DND-41 (cell line): ENCODE measurements around the gene ARHGAP25.

ENCODE experiments used
- ATAC-seq: fragments of 200-7000 bp; cut with Tn5 transposase; 3 replicates; pipeline ENCODE4 v1.9.1; 2021; ENCODE audit warnings: low read depth; ENCODE audit not compliant: insufficient read depth
- DNase-seq: peaks from one replicate; pipeline ENCODE4 v3.0.0-alpha.2; 2020
- H2AFZ ChIP-seq: 2 replicates; pipeline ENCODE4 v1.6.0; 2012; ENCODE audit warnings: low read depth, low read length
- H3K27ac ChIP-seq: 2 replicates; pipeline ENCODE4 v1.5.1; 2012; ENCODE audit warnings: low read length, inconsistent platforms
- H3K27me3 ChIP-seq: fragments of 200-600 bp; sonication (generic); 2 replicates; pipeline ENCODE4 v1.6.0; 2012; ENCODE audit warnings: low read length, mild to moderate bottlenecking, inconsistent platforms; ENCODE audit not compliant: insufficient read depth, poor library complexity
- H3K36me3 ChIP-seq: 2 replicates; pipeline ENCODE4 v1.5.1; 2012; ENCODE audit warnings: low read length, inconsistent platforms; ENCODE audit not compliant: insufficient read depth
- H3K4me1 ChIP-seq: 2 replicates; pipeline ENCODE4 v1.5.1; 2012; ENCODE audit warnings: mild to moderate bottlenecking, low read length; ENCODE audit not compliant: insufficient read depth
- H3K4me2 ChIP-seq: 2 replicates; pipeline ENCODE4 v1.6.0; 2012; ENCODE audit warnings: mild to moderate bottlenecking, moderate library complexity, low read length, inconsistent platforms; ENCODE audit not compliant: insufficient read depth
- H3K4me3 ChIP-seq, 2 experiments: fragments of 200-600 bp in 1 of 2; shearing (Covaris generic) in 1 of 2; 2 replicates each; pipeline ENCODE4 v1.5.1; 2012 to 2016; ENCODE audit warnings: inconsistent platforms in 2 of 2, low read length in 2 of 2, mild to moderate bottlenecking in 2 of 2, low read depth in 1 of 2, moderate library complexity in 1 of 2
- H3K79me2 ChIP-seq: 2 replicates; pipeline ENCODE4 v1.6.0; 2012; ENCODE audit warnings: low read length, inconsistent platforms; ENCODE audit not compliant: insufficient read depth
- H3K9ac ChIP-seq: 2 replicates; pipeline ENCODE4 v1.6.0; 2012; ENCODE audit warnings: low read depth, mild to moderate bottlenecking, inconsistent platforms, low read length, moderate library complexity
- H3K9me3 ChIP-seq: 2 replicates; pipeline ENCODE4 v1.5.1; 2012; ENCODE audit warnings: low read length, moderate library complexity, mild to moderate bottlenecking, inconsistent platforms; ENCODE audit not compliant: insufficient read depth, severe bottlenecking
- H4K20me1 ChIP-seq: 2 replicates; pipeline ENCODE4 v1.6.0; 2012; ENCODE audit warnings: low read length; ENCODE audit not compliant: insufficient read depth
- CTCF ChIP-seq: IDR thresholded peaks from 2 replicates; pipeline ENCODE4 v1.5.1; 2012; ENCODE audit warnings: borderline replicate concordance, low read length, moderate library complexity, mild to moderate bottlenecking; ENCODE audit not compliant: poor library complexity, severe bottlenecking; ENCODE audit errors: extremely low read depth
- EZH2 ChIP-seq: IDR thresholded peaks from 3 replicates; pipeline ENCODE4 v1.6.1; 2012; ENCODE audit warnings: borderline replicate concordance, low read depth, mild to moderate bottlenecking, moderate library complexity, low read length, inconsistent platforms; ENCODE audit not compliant: severe bottlenecking

ARHGAP25 gene

GRCh38 chr2:68745006-68745405 lies 10.4 kb downstream of the ARHGAP25 start:
- Histone ChIP-seq H3K9me3 (no peaks in the 10 kb centered on the region), H3K79me2 (peaks cover 90% of the 10 kb centered on the region), H3K4me2 (no peak overlapping the region), H3K4me3 (no peak overlapping the region), H3K27ac (no peak overlapping the region), H3K4me1 (peaks cover 49% of the 10 kb centered on the region), H3K36me3 (peaks cover 18% of the 10 kb centered on the region), H3K27me3 (no peaks in the 10 kb centered on the region), H2AFZ (no peak overlapping the region), H3K9ac (no peak overlapping the region), H4K20me1 (no peaks in the 10 kb centered on the region)
- TF ChIP-seq EZH2 (no peak), CTCF (no peak)
- DNase-seq (no peak), ATAC-seq (no peak)

GRCh38 chr2:68746408-68746807 lies 11.8 kb downstream of the ARHGAP25 start:
- H2AFZ ChIP-seq = no peak overlapping the region
- no peaks in the 10 kb centered on the region for H4K20me1 ChIP-seq
- peaks cover 85% of the 10 kb centered on the region for H3K79me2 ChIP-seq
- no peak overlapping the region for H3K4me3 ChIP-seq
- no peaks in the 10 kb centered on the region for H3K27me3 ChIP-seq
- DNase-seq (no peak), ATAC-seq (no peak)
- H3K27ac ChIP-seq = no peak overlapping the region; the same call in 1 of the 2 replicates
- no peaks in the 10 kb centered on the region for H3K9me3 ChIP-seq
- H3K9ac ChIP-seq = no peak overlapping the region
- TF ChIP-seq CTCF (no peak), EZH2 (no peak)
- H3K4me1 ChIP-seq = peaks cover 47% of the 10 kb centered on the region
- H3K36me3 ChIP-seq = peaks cover 14% of the 10 kb centered on the region
- H3K4me2 ChIP-seq = no peak overlapping the region

GRCh38 chr2:68747413-68747812 lies 12.8 kb downstream of the ARHGAP25 start:
- TF ChIP-seq EZH2 (no peak), CTCF (no peak)
- H3K79me2 ChIP-seq = peaks cover 80% of the 10 kb centered on the region
- H4K20me1 ChIP-seq = no peaks in the 10 kb centered on the region
- DNase-seq (no peak), ATAC-seq (no peak)
- no peak overlapping the region for H2AFZ ChIP-seq
- H3K9ac ChIP-seq = no peak overlapping the region
- 0 out of 2 replicates have a peak overlapping the region, but pooled peaks have one; percentile 40 for H3K27ac ChIP-seq
- no peak overlapping the region for H3K4me2 ChIP-seq
- no peaks in the 10 kb centered on the region for H3K27me3 ChIP-seq
- peaks cover 48% of the 10 kb centered on the region for H3K4me1 ChIP-seq
- no peak overlapping the region for H3K4me3 ChIP-seq
- H3K9me3 ChIP-seq = no peaks in the 10 kb centered on the region
- H3K36me3 ChIP-seq = peaks cover 14% of the 10 kb centered on the region

- Histone ChIP-seq H4K20me1 (no peaks in the 10 kb centered on the region), H3K4me1 (peaks cover 48% of the 10 kb centered on the region), H3K36me3 (peaks cover 14% of the 10 kb centered on the region), H3K4me3 (no peak overlapping the region), H2AFZ (no peak overlapping the region), H3K27ac (0 out of 2 replicates have a peak overlapping the region, but pooled peaks have one; percentile 40), H3K4me2 (no peak overlapping the region), H3K27me3 (no peaks in the 10 kb centered on the region), H3K9me3 (no peaks in the 10 kb centered on the region), H3K79me2 (peaks cover 80% of the 10 kb centered on the region), H3K9ac (no peak overlapping the region)
- no peak for DNase-seq
- no peak for ATAC-seq
- no peak for TF ChIP-seq EZH2
- TF ChIP-seq CTCF = no peak
These were observed 13.3 kb downstream of the ARHGAP25 start for GRCh38 chr2:68747900-68748299.
